Smooth muscle cell (in vitro differentiated cells): ENCODE data around the gene KAZN. TPM values are rescaled to one million over a fixed set of nuclear protein-coding genes. Genes with fewer than 3 reads are reported as not detected.

Source experiments
- DNase-seq: peaks from one replicate; lab custom pipeline; 2025; ENCODE audit not compliant: unreplicated experiment; lab: John Stamatoyannopoulos, UW
- H2AFZ ChIP-seq: fragments of 200-600 bp; sonication (generic); 2 replicates; pipeline ENCODE4 v1.6.0; 2016; ENCODE audit warnings: antibody characterized with exemption, low read depth, mild to moderate bottlenecking
- H3F3A ChIP-seq: fragments of 200-600 bp; sonication (generic); 2 replicates; pipeline ENCODE4 v1.6.0; 2017; ENCODE audit warnings: antibody characterized with exemption, low read depth
- H3K27ac ChIP-seq: fragments of 200-600 bp; sonication (generic); 2 replicates; pipeline ENCODE4 v1.5.1; 2016; ENCODE audit warnings: low read depth, mild to moderate bottlenecking
- H3K27me3 ChIP-seq: fragments of 200-600 bp; sonication (generic); 2 replicates; pipeline ENCODE4 v1.6.1; 2016; ENCODE audit warnings: low read depth, mild to moderate bottlenecking
- H3K36me3 ChIP-seq: fragments of 200-600 bp; sonication (generic); 2 replicates; pipeline ENCODE4 v1.5.1; 2016; ENCODE audit warnings: low read depth
- H3K4me1 ChIP-seq: fragments of 200-600 bp; sonication (generic); 2 replicates; pipeline ENCODE4 v1.5.1; 2016; ENCODE audit warnings: low read depth
- H3K4me2 ChIP-seq: fragments of 200-600 bp; sonication (generic); 2 replicates; pipeline ENCODE4 v1.6.0; 2016; ENCODE audit warnings: mild to moderate bottlenecking
- H3K4me3 ChIP-seq: fragments of 200-600 bp; sonication (generic); 2 replicates; pipeline ENCODE4 v1.5.1; 2016; ENCODE audit warnings: mild to moderate bottlenecking
- H3K79me2 ChIP-seq: fragments of 200-600 bp; sonication (generic); 2 replicates; pipeline ENCODE4 v1.6.0; 2016; ENCODE audit warnings: low read depth, mild to moderate bottlenecking
- H3K9ac ChIP-seq: fragments of 200-600 bp; sonication (generic); 2 replicates; pipeline ENCODE4 v1.6.0; 2016; ENCODE audit warnings: low read depth
- H3K9me3 ChIP-seq: fragments of 200-600 bp; sonication (generic); replicated peaks from 2 replicates; pipeline ENCODE4 v1.5.1; 2016; ENCODE audit warnings: low read depth
- H4K20me1 ChIP-seq: fragments of 200-600 bp; sonication (generic); 2 replicates; pipeline ENCODE4 v1.6.0; 2016; ENCODE audit warnings: low read depth
- WGBS: methylation state at CpG from one replicate; pipeline ENCODE4 v1.1.7; 2016; ENCODE audit warnings: low lambda C conversion rate; 5-methylcytosine and 5-hydroxymethylcytosine counted together
- polyA plus RNA-seq: library from polyadenylated mRNA; unstranded; fragments of >200 nt; fragmentation: Nextera tagmentation; extraction: Ambion mirVana; gene quantifications from 2 replicates; pipeline ENCODE4 v1.2.1, GENCODE V29; 2016
- total RNA-seq: library from RNA; depleted of rRNA; stranded (reverse); fragments of >200 nt; gene quantifications from 2 replicates; pipeline ENCODE4 v1.2.3, GENCODE V29; 2014
- TF ChIP-seq, protein P1 (sequence below): fragments of 200-600 bp; sonication (generic); IDR thresholded peaks from 2 replicates; pipeline ENCODE4 v1.5.1; 2017; ENCODE audit warnings: borderline replicate concordance, mild to moderate bottlenecking, antibody characterized with exemption; ENCODE audit not compliant: insufficient read depth, poor library complexity, severe bottlenecking

Gene KAZN
- total and polyA plus RNA-seq, 2 experiments from 2014 or later = 6.3 to 8.2 TPM

DNA sequence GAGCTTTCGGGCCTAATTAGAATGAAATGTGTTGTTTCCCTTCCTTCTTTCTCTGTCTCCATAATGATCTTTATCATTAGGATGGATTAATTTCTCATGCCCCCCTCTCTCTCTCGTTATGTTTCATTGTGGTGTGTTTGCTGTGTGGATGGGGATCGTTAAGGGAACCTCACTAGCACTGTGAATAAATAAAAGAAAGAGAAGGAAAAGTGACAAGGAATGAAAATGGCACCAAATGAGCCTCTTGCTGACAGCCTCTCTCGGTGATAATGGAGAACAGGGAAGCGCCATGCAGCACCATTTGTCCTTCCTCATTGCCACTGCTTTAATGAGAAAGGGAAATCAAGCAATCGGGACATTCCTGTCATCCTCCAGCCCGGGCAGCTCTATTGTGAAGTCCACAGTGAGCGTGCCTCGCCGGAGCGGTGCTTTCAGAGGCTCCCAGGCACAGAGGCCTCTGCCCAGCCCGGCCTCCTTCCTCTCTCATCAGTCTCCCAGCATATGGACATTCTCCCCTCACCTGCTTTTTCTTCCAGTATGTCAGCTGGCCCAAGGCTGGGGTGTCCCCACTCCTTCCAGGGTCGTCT lies 289.4 kb downstream of the KAZN start:
- H3K4me1 ChIP-seq = peaks cover 2% of the 10 kb centered on the region
- no peak overlapping the region for H3K9ac ChIP-seq
- H3K4me2 ChIP-seq = no peak overlapping the region
- no peaks in the 10 kb centered on the region for H3K79me2 ChIP-seq
- TF ChIP-seq, protein P1, sequence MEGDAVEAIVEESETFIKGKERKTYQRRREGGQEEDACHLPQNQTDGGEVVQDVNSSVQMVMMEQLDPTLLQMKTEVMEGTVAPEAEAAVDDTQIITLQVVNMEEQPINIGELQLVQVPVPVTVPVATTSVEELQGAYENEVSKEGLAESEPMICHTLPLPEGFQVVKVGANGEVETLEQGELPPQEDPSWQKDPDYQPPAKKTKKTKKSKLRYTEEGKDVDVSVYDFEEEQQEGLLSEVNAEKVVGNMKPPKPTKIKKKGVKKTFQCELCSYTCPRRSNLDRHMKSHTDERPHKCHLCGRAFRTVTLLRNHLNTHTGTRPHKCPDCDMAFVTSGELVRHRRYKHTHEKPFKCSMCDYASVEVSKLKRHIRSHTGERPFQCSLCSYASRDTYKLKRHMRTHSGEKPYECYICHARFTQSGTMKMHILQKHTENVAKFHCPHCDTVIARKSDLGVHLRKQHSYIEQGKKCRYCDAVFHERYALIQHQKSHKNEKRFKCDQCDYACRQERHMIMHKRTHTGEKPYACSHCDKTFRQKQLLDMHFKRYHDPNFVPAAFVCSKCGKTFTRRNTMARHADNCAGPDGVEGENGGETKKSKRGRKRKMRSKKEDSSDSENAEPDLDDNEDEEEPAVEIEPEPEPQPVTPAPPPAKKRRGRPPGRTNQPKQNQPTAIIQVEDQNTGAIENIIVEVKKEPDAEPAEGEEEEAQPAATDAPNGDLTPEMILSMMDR = no peak
- 88% methylated on average over 13 of the region's 13 CpGs for WGBS
- no peak for DNase-seq
- no peaks in the 10 kb centered on the region for H3K27me3 ChIP-seq
- no peaks in the 10 kb centered on the region for H4K20me1 ChIP-seq
- no peaks in the 10 kb centered on the region for H3F3A ChIP-seq
- H3K9me3 ChIP-seq = no peaks in the 10 kb centered on the region
- no peak overlapping the region for H3K27ac ChIP-seq
- H2AFZ ChIP-seq = no peak overlapping the region
- H3K4me3 ChIP-seq = no peak overlapping the region
- no peaks in the 10 kb centered on the region for H3K36me3 ChIP-seq

DNA sequence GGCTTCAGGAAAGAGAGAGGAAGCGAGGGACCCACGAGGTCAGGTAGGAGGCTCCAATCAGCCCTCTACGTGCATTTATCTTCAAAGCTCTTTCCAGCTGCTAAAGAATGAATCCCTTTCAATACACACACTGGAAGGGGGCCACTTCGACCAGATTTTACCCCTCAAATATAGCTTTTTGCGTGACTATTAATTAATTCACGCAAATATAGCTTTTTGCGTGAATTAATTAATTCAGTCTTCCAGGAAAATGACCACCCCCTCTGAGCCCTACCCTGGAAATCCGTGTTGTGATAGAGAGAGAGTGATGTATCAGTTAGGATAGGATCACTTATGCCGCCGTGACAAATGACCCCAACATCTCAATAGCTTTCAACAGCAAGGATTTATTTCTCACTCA lies 289.9 kb downstream of the KAZN start:
- Histone ChIP-seq H3F3A (no peaks in the 10 kb centered on the region), H3K4me3 (no peak overlapping the region), H2AFZ (no peak overlapping the region), H3K9me3 (no peaks in the 10 kb centered on the region), H3K27me3 (no peaks in the 10 kb centered on the region), H3K36me3 (no peaks in the 10 kb centered on the region), H3K4me2 (no peak overlapping the region), H3K9ac (no peak overlapping the region), H3K27ac (no peak overlapping the region), H4K20me1 (no peaks in the 10 kb centered on the region), H3K4me1 (peaks cover 2% of the 10 kb centered on the region), H3K79me2 (no peaks in the 10 kb centered on the region)
- TF ChIP-seq, protein P1 = no peak
- WGBS = 91% methylated on average over 10 of the region's 10 CpGs
- DNase-seq = no peak

DNA sequence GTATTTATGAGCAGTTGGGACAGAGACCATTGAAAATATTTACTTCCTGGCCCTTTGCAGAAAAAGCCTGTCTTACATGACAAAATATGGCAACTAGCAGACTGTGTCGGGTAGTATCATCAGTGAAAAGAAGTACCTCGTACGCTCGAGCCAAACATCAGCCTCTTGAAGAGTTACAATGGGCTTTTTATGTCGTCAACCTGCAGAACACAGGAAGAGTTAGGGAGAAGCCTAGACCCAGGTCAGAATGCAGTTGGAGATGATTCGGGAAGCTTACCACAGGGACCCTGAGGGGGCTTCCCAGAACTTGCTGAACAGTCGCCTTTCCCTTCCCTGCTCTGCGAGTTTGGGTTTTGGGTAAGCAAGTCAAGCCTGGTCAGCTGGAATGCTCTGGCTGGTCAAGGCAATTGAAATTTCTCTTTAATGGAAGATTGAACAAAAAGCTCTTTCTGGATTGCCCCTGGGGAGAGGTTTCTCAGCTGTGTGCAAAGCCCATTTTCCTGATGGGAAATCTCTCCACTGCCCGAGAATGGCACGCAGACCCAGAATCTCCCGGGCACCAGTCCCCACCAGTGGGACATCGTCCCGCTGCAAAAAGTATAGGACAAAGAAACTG lies 291.4 kb downstream of the KAZN start:
- no peak overlapping the region for H3K27ac ChIP-seq
- H3K27me3 ChIP-seq = no peaks in the 10 kb centered on the region
- H3K79me2 ChIP-seq = no peaks in the 10 kb centered on the region
- H3K4me2 ChIP-seq = no peak overlapping the region
- no peak for DNase-seq
- H4K20me1 ChIP-seq = no peaks in the 10 kb centered on the region
- no peak overlapping the region for H3K4me3 ChIP-seq
- 86% methylated on average over 13 of the region's 13 CpGs for WGBS
- H3F3A ChIP-seq = no peaks in the 10 kb centered on the region
- TF ChIP-seq, protein P1 = no peak
- no peak overlapping the region for H3K9ac ChIP-seq
- H3K9me3 ChIP-seq = no peaks in the 10 kb centered on the region
- H3K4me1 ChIP-seq = peaks cover 2% of the 10 kb centered on the region
- H3K36me3 ChIP-seq = no peaks in the 10 kb centered on the region
- no peak overlapping the region for H2AFZ ChIP-seq

DNA sequence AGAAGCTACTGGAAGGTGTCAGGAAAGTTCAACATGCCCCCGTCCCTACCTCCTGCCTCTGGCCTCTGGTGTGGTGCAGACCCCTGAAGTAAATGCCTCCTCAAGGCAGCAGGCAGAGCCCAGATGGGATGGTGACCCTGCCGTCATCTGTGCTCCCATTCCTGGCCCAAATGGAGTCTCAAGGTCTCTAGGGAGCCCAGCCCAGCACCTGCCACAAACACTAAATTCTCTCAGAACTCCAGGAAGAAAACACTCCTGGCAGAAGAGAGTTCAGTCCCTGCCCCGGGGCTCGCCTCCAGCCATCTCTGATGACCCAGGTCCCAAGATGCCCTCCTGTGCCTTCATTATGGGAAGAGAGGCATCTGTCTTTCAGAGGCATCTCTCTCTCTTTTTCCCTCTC lies 293.5 kb downstream of the KAZN start:
- TF ChIP-seq, protein P1 = no peak
- Histone ChIP-seq H3K4me2 (no peak overlapping the region), H3K36me3 (no peaks in the 10 kb centered on the region), H3K4me1 (peaks cover 2% of the 10 kb centered on the region), H3K27ac (no peak overlapping the region), H3K79me2 (no peaks in the 10 kb centered on the region), H2AFZ (no peak overlapping the region), H3K4me3 (no peak overlapping the region), H3K27me3 (no peaks in the 10 kb centered on the region), H3K9me3 (no peaks in the 10 kb centered on the region), H3F3A (no peaks in the 10 kb centered on the region), H3K9ac (no peak overlapping the region), H4K20me1 (no peaks in the 10 kb centered on the region)
- 80% methylated on average over 4 of the region's 4 CpGs for WGBS
- DNase-seq = no peak
